22Rv1 (cell line): Measurements from ENCODE around the gene MAD1L1.

Experiments used
- H3K27ac ChIP-seq: fragments of 450-650 bp; 2 replicates; pipeline ENCODE4 v1.5.1; 2017
- ZFX ChIP-seq: fragments of 450-650 bp; IDR thresholded peaks from 2 replicates; pipeline ENCODE4 v1.6.1; 2017; ENCODE audit warnings: antibody characterized with exemption, borderline replicate concordance
- TF ChIP-seq, protein P1 (sequence below): fragments of 450-650 bp; IDR thresholded peaks from 2 replicates; pipeline ENCODE4 v1.5.1; 2017; ENCODE audit warnings: mild to moderate bottlenecking

The MAD1L1 gene

DNA sequence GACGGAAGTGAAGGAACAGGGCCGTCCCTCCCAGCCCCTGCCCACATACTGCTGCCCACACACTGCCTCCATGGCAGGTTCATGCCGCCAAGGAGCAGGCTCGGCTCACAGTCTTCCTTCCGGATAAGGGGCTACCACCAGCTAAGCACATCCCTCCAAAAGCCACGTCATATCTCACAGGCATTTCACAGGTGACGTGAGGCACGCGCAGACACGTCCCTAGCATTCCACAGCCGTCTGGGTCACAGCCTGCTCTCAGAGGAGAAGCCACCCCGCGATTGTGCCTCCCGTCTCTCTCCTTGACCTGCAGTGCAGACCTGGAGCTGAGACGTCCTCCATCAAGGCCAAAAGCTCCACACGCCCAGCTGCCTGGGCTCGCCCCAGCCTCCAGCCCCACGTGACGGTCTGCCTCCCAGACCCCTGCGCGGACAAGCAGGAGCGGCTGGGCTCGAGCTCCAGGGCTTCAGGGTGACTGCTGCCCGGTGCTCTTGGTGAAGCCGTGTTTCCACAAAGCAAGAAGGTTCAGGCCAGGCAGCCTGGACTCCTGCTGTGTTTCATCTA is 114.0 kb downstream of the MAD1L1 start:
- no peak overlapping the region for H3K27ac ChIP-seq
- TF ChIP-seq, protein P1, sequence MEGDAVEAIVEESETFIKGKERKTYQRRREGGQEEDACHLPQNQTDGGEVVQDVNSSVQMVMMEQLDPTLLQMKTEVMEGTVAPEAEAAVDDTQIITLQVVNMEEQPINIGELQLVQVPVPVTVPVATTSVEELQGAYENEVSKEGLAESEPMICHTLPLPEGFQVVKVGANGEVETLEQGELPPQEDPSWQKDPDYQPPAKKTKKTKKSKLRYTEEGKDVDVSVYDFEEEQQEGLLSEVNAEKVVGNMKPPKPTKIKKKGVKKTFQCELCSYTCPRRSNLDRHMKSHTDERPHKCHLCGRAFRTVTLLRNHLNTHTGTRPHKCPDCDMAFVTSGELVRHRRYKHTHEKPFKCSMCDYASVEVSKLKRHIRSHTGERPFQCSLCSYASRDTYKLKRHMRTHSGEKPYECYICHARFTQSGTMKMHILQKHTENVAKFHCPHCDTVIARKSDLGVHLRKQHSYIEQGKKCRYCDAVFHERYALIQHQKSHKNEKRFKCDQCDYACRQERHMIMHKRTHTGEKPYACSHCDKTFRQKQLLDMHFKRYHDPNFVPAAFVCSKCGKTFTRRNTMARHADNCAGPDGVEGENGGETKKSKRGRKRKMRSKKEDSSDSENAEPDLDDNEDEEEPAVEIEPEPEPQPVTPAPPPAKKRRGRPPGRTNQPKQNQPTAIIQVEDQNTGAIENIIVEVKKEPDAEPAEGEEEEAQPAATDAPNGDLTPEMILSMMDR, result no peak
- no peak for TF ChIP-seq ZFX

DNA sequence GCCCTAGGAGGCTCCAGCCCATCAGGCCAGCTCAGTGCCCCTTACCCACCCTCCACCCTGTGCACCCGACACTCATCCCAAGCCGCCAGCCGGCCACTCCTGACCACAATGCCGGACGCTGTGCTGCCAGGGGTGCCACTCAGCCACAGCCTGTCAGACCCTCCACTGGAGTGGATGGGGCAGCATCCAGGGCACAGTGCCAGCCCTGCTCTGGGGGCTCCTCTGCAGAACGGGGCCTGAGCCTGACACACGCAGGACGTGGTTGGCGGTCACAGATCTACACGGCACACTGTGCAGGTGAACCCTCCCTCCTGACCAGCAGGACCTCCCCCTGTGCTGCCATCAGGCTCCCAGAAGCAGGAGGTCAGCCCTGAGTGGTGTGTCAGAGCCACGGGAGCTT is 114.7 kb downstream of the MAD1L1 start:
- TF ChIP-seq ZFX, result no peak
- TF ChIP-seq, protein P1, result no peak
- H3K27ac ChIP-seq, result no peak overlapping the region

DNA sequence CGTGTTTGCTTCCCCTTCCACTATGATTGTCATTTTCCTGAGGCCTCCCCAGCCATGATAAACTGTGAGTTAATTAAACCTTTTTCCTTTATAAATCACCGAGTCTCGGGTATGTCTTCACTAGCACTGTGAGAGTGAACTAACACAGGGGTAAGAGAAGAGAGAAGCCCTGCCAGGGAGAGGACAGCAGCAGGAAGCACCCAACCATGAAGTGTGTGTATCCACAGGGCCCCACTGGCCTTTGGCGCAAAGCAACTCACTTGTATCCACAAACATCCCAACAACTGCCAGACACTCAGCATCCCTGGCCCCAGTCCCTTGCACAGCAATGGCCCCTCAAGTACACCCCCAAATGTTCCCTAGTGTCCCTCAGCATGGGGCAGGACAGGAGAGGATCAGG is 115.1 kb downstream of the MAD1L1 start:
- TF ChIP-seq, protein P1, result no peak
- TF ChIP-seq ZFX, result no peak

DNA sequence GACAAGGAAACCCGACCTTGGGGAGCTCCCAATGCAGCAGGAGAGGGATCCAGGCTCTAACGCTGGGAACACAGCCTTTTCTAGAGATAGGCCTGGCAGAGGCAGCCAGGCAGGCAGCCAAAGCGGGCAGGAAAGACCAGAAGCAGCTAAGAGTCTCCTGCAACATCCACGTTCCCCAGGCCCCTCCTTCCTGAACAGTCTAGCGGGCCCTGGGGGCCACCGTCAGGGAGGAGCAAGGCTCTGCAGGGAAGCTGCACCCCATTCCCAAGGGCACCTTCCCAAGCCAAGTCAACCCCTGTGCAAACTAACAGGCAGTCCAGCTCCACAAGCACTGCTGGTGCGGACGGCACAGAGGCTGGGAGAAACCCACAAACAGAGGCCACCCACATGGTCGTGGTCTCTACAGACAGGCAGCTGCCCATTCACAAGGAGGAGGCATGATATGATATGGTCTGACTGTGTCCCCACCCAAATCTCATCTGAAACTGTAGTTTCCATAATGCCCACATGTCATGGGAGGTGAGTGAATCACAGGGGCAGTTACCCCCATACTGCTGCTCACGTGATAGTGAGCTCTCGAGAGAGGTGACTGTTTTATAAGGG is 115.7 kb downstream of the MAD1L1 start:
- no peak for TF ChIP-seq ZFX
- TF ChIP-seq, protein P1, result no peak
- H3K27ac ChIP-seq, result no peak overlapping the region

More for the DNA sequence above, 115.1 kb downstream of the MAD1L1 start:
- no peak overlapping the region for H3K27ac ChIP-seq

DNA sequence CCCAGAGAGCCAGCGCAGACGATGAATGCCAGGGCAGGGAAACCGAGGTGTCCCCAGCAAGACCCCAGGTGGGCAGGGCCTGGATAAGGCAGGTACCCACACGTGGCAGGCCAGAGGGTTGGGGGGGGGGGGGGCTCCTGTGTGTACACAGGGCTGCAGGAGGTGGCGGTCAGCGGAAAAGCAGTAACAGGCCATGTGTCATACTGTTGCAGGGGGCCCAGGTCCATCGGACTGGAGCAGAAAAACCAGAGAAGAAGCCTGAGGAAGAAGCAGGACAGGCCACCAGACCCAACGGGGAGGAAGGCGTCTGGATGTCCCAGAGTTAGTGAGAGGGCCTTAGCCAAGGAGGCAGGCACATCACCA is 116.3 kb downstream of the MAD1L1 start:
- no peak for TF ChIP-seq ZFX
- TF ChIP-seq, protein P1, result no peak
- no peak overlapping the region for H3K27ac ChIP-seq

DNA sequence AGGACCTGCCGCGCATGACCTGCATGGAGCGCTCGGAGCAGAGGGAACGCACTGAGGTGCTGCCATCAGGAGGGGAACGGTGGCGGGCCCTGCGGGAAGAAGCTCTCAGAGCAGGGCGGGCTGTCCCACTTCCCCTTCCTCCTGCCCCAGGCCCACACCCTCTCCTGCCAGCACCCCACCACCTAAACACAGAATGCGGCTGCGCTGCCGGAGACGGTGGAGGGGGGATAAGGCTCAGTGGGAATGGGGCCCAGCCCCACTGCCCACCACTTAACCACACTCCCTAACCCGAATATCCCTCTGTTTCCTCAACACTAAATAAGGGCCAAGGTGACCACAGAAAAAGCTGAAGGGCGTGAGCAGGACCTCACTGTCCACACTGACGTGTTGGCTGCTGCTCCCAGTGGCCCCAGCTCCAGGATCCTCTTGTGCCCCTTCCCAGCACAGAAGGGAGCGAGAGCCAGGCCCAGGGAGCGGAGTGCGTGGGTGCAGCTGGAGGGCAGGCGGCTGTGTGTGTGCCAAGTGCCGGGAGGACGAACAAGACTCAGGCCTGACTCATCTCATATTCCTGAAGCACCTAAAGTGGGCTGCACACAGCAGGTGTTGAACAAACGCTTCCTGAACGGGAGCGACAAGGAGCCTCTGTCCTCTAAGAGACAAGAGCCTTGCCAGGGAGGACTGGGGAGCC is 116.8 kb downstream of the MAD1L1 start:
- no peak overlapping the region for H3K27ac ChIP-seq

More for the DNA sequence above, 116.8 kb downstream of the MAD1L1 start:
- TF ChIP-seq, protein P1, result no peak
- TF ChIP-seq ZFX, result no peak
